ENCODE measurements around the gene EEF1AKMT4.

Gene EEF1AKMT4

GRCh38 chr3:184249412-184250166 lies at the start of gene EEF1AKMT4:
Gene EEF1AKMT4 (plus strand): TSS chr3:184249672. CDS start chr3:184249695, 23 bp downstream.
- H3K4me3 ChIP-seq (replicated peaks; ENCODE audit: low read depth, low read length): peak within 1 kb of the TSS; percentile 99
- H3K36me3 ChIP-seq (ENCODE audit: control insufficient read depth, insufficient read depth, low read length): peaks cover 8% of the 10 kb centered on the region
- DNase-seq (ENCODE audit: extremely low read depth, insufficient read length): peak; percentile 94
- TF ChIP-seq, protein P1, sequence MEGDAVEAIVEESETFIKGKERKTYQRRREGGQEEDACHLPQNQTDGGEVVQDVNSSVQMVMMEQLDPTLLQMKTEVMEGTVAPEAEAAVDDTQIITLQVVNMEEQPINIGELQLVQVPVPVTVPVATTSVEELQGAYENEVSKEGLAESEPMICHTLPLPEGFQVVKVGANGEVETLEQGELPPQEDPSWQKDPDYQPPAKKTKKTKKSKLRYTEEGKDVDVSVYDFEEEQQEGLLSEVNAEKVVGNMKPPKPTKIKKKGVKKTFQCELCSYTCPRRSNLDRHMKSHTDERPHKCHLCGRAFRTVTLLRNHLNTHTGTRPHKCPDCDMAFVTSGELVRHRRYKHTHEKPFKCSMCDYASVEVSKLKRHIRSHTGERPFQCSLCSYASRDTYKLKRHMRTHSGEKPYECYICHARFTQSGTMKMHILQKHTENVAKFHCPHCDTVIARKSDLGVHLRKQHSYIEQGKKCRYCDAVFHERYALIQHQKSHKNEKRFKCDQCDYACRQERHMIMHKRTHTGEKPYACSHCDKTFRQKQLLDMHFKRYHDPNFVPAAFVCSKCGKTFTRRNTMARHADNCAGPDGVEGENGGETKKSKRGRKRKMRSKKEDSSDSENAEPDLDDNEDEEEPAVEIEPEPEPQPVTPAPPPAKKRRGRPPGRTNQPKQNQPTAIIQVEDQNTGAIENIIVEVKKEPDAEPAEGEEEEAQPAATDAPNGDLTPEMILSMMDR (IDR thresholded peaks at IDR 0.05; ENCODE audit: insufficient read depth, low read length, poor library complexity, severe bottlenecking): peak; percentile 31
- no peaks in the 10 kb centered on the region for H3K27me3 ChIP-seq (replicated peaks; ENCODE audit: control insufficient read depth, insufficient read depth, low read length)

DNA sequence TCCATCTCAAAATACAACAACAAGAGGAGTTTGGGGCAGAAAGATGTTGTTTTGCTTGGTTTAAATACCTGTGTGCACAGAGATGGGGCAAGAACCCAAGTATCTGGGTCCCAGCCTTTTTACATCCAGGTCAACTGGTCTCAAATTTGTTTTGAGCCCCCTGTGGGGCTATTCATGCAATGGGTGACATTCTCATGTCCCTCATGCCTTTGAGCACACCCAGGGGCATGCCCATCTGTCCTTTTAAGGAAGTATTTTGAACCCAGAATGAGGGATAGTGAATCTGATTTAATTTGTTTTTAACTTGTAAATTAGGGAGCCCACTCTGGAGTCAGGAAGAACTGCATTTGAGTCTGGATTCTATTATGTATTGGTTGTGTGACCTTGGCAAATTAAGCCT lies 48.6 kb upstream of the EEF1AKMT4 start:
- no peak for DNase-seq (ENCODE audit: extremely low read depth, insufficient read length)

GRCh38 chr3:184203526-184203925 lies 45.9 kb upstream of the EEF1AKMT4 start:
- DNase-seq (ENCODE audit: extremely low read depth, insufficient read length): no peak
- TF ChIP-seq, protein P1 (IDR thresholded peaks at IDR 0.05; ENCODE audit: insufficient read depth, low read length, poor library complexity, severe bottlenecking): no peak

More for the DNA sequence above, 48.6 kb upstream of the EEF1AKMT4 start:
- no peaks in the 10 kb centered on the region for H3K27me3 ChIP-seq (replicated peaks; ENCODE audit: control insufficient read depth, insufficient read depth, low read length)
- H3K36me3 ChIP-seq (ENCODE audit: control insufficient read depth, insufficient read depth, low read length): peaks cover 5% of the 10 kb centered on the region
- H3K4me3 ChIP-seq (replicated peaks; ENCODE audit: low read depth, low read length): no peak overlapping the region
- TF ChIP-seq, protein P1 (IDR thresholded peaks at IDR 0.05; ENCODE audit: insufficient read depth, low read length, poor library complexity, severe bottlenecking): no peak

GRCh38 chr3:184209146-184209923 lies 40.1 kb upstream of the EEF1AKMT4 start:
- Histone ChIP-seq H3K4me3 (replicated peaks; ENCODE audit: low read depth, low read length) (no peak overlapping the region), H3K36me3 (ENCODE audit: control insufficient read depth, insufficient read depth, low read length) (no peaks in the 10 kb centered on the region), H3K27me3 (replicated peaks; ENCODE audit: control insufficient read depth, insufficient read depth, low read length) (no peaks in the 10 kb centered on the region)
- DNase-seq (ENCODE audit: extremely low read depth, insufficient read length): no peak
- TF ChIP-seq, protein P1 (IDR thresholded peaks at IDR 0.05; ENCODE audit: insufficient read depth, low read length, poor library complexity, severe bottlenecking): no peak

More at GRCh38 chr3:184203526-184203925, 45.9 kb upstream of the EEF1AKMT4 start:
- no peaks in the 10 kb centered on the region for H3K36me3 ChIP-seq (ENCODE audit: control insufficient read depth, insufficient read depth, low read length)
- no peaks in the 10 kb centered on the region for H3K27me3 ChIP-seq (replicated peaks; ENCODE audit: control insufficient read depth, insufficient read depth, low read length)
- no peak overlapping the region for H3K4me3 ChIP-seq (replicated peaks; ENCODE audit: low read depth, low read length)

DNA sequence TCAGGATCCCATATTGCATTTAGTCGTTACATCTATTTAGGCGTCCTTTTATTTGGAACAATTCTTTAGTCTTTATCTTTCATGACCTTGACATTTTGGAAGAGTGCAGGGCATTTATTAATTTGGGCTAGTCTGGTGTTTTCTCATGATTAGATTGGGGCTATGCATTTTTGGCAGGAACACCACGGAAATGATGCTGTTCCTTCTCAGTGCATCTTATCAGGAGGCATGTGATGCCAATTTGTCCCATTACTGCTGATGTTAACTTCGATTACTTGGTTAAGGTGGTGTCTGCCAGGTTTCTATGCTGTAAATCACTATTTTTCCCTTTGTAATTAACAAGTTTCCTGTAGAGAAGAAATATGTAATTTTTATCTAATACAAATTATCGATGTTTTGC lies 38.2 kb upstream of the EEF1AKMT4 start:
- DNase-seq (ENCODE audit: extremely low read depth, insufficient read length): no peak
- H3K36me3 ChIP-seq (ENCODE audit: control insufficient read depth, insufficient read depth, low read length): no peaks in the 10 kb centered on the region
- TF ChIP-seq, protein P1 (IDR thresholded peaks at IDR 0.05; ENCODE audit: insufficient read depth, low read length, poor library complexity, severe bottlenecking): no peak
- no peak overlapping the region for H3K4me3 ChIP-seq (replicated peaks; ENCODE audit: low read depth, low read length)
- no peaks in the 10 kb centered on the region for H3K27me3 ChIP-seq (replicated peaks; ENCODE audit: control insufficient read depth, insufficient read depth, low read length)
